SW 1271 (cell line): ENCODE measurements around the gene ERICH6B.

ENCODE experiments used
- DNase-seq, 2 experiments: peaks; one replicate each; lab custom pipeline; 2025; lab: John Stamatoyannopoulos, UW

Gene ERICH6B

DNA sequence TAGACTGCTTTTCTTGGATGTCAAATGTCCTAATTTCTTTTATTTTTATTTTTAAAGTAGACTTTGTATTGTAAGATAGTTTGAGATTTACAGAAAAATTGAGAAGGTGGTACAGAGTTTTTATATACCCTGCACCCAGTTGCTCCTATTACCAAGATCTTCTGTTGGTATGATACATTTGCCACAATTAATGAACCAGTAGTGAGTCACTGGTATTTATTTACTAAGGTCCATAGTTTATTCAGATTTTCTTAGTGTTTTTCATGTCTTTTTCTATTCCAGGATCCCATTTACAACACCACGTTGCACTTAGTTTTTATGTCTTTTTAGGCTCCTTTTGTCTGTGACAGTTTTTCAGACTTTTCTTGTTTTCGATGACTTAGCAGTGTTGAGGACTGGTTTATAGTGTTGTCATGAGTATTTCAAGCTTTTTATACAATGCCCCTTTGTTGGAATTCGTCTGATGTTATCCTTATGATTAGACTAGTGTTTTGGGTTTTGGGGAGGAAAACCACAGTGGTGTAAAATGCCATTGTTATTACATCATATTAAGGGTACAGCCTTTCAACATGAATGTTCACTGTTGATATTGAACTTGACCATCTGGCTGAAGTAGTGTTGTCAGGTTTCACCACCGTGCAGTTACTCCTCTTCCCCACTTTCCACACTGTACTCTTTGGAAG, 114.9 kb downstream of the ERICH6B start:
- peak; percentile 45 to 74 for DNase-seq

DNA sequence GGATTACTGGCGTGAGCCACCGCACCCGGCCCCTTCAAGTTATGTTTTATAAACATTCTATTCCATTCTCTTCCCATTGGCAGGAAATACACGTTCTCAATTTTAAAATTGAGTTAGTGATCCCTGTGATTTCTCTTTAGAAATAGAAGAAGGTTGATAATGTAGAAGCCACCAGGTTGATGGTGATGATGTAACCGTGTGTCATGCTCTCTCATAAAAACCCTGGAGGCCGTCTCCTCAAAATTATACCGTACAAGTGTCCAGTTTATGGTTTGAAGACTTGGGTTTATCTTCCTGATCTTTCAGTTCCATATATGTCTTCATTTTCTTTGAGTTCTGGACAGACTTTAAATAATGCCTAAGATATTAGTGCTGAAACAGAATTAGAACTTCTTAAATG, 118.6 kb downstream of the ERICH6B start:
- DNase-seq, result no peak

DNA sequence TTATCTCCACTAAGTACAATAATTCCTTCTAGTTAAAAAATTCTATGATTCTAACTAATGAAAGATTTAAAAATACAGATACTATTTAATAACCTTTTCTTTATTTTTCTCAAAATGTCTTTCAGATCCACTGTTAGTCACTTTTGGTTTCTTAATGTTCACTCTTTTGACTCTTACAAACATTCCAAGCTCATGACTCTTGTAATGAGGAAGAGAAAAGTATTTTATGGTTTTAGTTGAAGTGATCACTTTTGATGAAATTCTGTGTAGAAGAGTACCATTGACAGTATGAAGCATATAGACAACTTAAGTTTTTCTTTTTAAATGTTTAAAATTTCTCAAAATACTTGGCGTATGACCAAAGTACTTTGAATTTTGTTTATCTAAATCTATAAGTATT, 123.0 kb downstream of the ERICH6B start:
- peak in 1 of 2 experiments; percentile 5 for DNase-seq
